ENCODE data around the gene SERPINI1. TPM values are rescaled to one million over a fixed set of nuclear protein-coding genes. Genes with fewer than 3 reads are reported as not detected.

The SERPINI1 gene
- total RNA-seq, 1 experiment from 2014 or later, result 4.4 TPM

DNA sequence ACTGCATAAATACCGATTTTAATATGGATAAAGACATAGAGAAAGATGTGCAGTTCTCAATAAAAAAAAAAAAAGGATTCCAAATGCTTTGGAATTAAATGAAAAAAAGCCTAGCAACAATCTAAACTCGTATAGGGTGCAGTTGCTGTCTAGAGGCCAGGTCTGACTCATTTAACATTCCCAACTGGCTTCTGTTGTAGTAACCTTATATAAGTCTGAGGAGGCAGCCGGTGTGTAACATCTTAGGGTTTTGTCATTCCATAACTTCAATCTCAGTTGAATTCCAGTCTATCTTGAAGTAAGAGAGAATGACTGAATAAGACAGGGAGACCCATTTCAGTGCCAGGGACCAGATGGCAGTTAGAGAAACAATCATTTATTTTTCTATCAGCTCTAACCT, 7.3 kb upstream of the SERPINI1 start:
- H3K4me3 ChIP-seq (ENCODE audit: low read depth, low read length), result no peak overlapping the region
- Mint-ChIP-seq H3K4me3 (ENCODE audit: unreplicated experiment) (no peak overlapping the region), H3K27ac (ENCODE audit: unreplicated experiment) (no peak overlapping the region), H3K9me3 (ENCODE audit: unreplicated experiment) (no peaks in the 10 kb centered on the region), H3K4me1 (ENCODE audit: low read depth, unreplicated experiment) (peaks cover 25% of the 10 kb centered on the region), H3K36me3 (ENCODE audit: insufficient read depth, unreplicated experiment) (no peaks in the 10 kb centered on the region), H3K27me3 (ENCODE audit: insufficient read depth, unreplicated experiment) (no peaks in the 10 kb centered on the region)
- intact Hi-C loops (cut with micrococcal nuclease; ENCODE audit: unreplicated experiment), result no loop called here
- BruUV-seq (replicated peaks), result no TSS peak
- no peak for DNase-seq
- POLR2A ChIA-PET, result no interaction called here
- no peaks in the 10 kb centered on the region for H3K27me3 ChIP-seq (replicated peaks; ENCODE audit: control insufficient read depth, insufficient read depth, low read length)
- TF ChIP-seq, protein P1, sequence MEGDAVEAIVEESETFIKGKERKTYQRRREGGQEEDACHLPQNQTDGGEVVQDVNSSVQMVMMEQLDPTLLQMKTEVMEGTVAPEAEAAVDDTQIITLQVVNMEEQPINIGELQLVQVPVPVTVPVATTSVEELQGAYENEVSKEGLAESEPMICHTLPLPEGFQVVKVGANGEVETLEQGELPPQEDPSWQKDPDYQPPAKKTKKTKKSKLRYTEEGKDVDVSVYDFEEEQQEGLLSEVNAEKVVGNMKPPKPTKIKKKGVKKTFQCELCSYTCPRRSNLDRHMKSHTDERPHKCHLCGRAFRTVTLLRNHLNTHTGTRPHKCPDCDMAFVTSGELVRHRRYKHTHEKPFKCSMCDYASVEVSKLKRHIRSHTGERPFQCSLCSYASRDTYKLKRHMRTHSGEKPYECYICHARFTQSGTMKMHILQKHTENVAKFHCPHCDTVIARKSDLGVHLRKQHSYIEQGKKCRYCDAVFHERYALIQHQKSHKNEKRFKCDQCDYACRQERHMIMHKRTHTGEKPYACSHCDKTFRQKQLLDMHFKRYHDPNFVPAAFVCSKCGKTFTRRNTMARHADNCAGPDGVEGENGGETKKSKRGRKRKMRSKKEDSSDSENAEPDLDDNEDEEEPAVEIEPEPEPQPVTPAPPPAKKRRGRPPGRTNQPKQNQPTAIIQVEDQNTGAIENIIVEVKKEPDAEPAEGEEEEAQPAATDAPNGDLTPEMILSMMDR (IDR thresholded peaks at IDR 0.05; ENCODE audit: insufficient read depth in 1 of 2, low read depth in 1 of 2, low read length in 1 of 2, severe bottlenecking in 1 of 2, unreplicated experiment in 1 of 2), result no peak
- CTCF ChIA-PET, result no interaction called here
- H3K9me3 ChIP-seq, result no peaks in the 10 kb centered on the region
- no peaks in the 10 kb centered on the region for H3K36me3 ChIP-seq (ENCODE audit: control insufficient read depth, insufficient read depth, low read length)
- H3K4me1 ChIP-seq, result peaks cover 18% of the 10 kb centered on the region

DNA sequence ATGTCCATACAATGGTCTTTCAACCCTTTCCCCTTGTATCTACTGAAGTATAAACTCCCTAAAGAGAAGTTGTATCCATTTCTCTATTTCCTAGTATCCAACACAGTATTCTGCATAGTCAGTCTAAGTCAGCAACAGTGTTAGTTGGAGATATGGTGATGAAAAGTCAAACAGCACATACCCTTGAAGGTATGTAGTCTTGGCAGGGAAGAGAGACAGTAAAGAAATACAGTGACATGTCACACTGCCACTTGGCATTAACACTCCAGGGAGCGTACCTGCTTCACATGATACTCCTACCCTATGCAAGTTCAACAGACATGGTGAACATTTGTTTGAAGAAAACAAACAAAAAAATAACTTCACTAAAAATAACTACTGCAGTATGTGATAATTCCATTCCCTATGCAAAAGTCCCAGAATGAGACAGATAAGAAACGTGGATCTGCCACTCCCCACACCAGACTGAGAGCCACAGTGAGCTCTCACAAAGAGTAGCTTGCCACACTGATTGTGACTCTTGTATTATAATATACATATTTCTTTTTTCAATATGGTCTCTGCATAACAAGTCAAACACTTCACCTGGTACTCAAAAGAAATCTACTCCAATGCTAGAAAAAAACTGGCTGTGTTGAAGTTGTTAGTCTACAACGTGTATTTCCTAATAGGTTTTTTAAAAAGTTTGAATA, 6.7 kb upstream of the SERPINI1 start:
- intact Hi-C loops (cut with micrococcal nuclease; ENCODE audit: unreplicated experiment), result no loop called here
- H3K4me1 Mint-ChIP-seq (ENCODE audit: low read depth, unreplicated experiment), result peaks cover 25% of the 10 kb centered on the region
- Histone ChIP-seq H3K36me3 (ENCODE audit: control insufficient read depth, insufficient read depth, low read length) (no peaks in the 10 kb centered on the region), H3K4me1 (peaks cover 23% of the 10 kb centered on the region), H3K4me3 (ENCODE audit: low read depth, low read length) (no peak overlapping the region), H3K27me3 (replicated peaks; ENCODE audit: control insufficient read depth, insufficient read depth, low read length) (no peaks in the 10 kb centered on the region), H3K9me3 (no peaks in the 10 kb centered on the region)
- no peaks in the 10 kb centered on the region for H3K9me3 Mint-ChIP-seq (ENCODE audit: unreplicated experiment)
- no peak for DNase-seq
- no peak overlapping the region for H3K4me3 Mint-ChIP-seq (ENCODE audit: unreplicated experiment)
- no peak overlapping the region for H3K27ac Mint-ChIP-seq (ENCODE audit: unreplicated experiment)
- ChIA-PET CTCF (no interaction called here), POLR2A (no interaction called here)
- BruUV-seq (replicated peaks), result no TSS peak
- TF ChIP-seq, protein P1 (IDR thresholded peaks at IDR 0.05; ENCODE audit: insufficient read depth in 1 of 2, low read depth in 1 of 2, low read length in 1 of 2, severe bottlenecking in 1 of 2, unreplicated experiment in 1 of 2), result no peak
- no peaks in the 10 kb centered on the region for H3K27me3 Mint-ChIP-seq (ENCODE audit: insufficient read depth, unreplicated experiment)
- no peaks in the 10 kb centered on the region for H3K36me3 Mint-ChIP-seq (ENCODE audit: insufficient read depth, unreplicated experiment)

DNA sequence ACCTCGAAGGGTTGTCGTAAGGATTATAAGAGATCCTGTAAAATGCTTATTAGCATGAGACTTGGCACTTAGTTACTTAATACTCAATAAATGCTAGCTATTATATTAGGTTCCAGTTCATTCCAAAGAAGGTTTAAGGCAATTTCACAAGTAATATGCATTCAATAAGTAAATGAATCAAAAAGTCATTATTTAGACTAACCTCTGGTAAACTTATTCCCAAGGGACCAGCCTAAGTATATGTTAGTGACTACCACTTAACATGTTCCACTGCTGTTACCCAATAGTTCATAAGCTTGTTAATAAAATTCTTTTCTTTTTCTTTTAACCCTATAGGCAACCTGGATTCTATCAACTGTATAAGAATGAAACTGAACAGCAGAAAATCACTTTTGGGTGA, 5.9 kb upstream of the SERPINI1 start:
- no peak overlapping the region for H3K4me3 ChIP-seq (ENCODE audit: low read depth, low read length)
- TF ChIP-seq, protein P1 (IDR thresholded peaks at IDR 0.05; ENCODE audit: insufficient read depth in 1 of 2, low read depth in 1 of 2, low read length in 1 of 2, severe bottlenecking in 1 of 2, unreplicated experiment in 1 of 2), result no peak
- intact Hi-C loops (cut with micrococcal nuclease; ENCODE audit: unreplicated experiment), result no loop called here
- no TSS peak for BruUV-seq (replicated peaks)
- Mint-ChIP-seq H3K4me1 (ENCODE audit: low read depth, unreplicated experiment) (peaks cover 25% of the 10 kb centered on the region), H3K27ac (ENCODE audit: unreplicated experiment) (no peak overlapping the region), H3K9me3 (ENCODE audit: unreplicated experiment) (no peaks in the 10 kb centered on the region), H3K36me3 (ENCODE audit: insufficient read depth, unreplicated experiment) (no peaks in the 10 kb centered on the region), H3K27me3 (ENCODE audit: insufficient read depth, unreplicated experiment) (no peaks in the 10 kb centered on the region), H3K4me3 (ENCODE audit: unreplicated experiment) (no peak overlapping the region)
- no peaks in the 10 kb centered on the region for H3K27me3 ChIP-seq (replicated peaks; ENCODE audit: control insufficient read depth, insufficient read depth, low read length)
- no peaks in the 10 kb centered on the region for H3K36me3 ChIP-seq (ENCODE audit: control insufficient read depth, insufficient read depth, low read length)
- H3K4me1 ChIP-seq, result peaks cover 23% of the 10 kb centered on the region
- DNase-seq, result no peak
- ChIA-PET POLR2A (no interaction called here), CTCF (no interaction called here)
- H3K9me3 ChIP-seq, result no peaks in the 10 kb centered on the region

Data from Caco-2 (cell line).